Activated CD4-positive, alpha-beta T cell treated with anti-CD3 and anti-CD28 coated beads for 4 hours (primary cell): Measurements from ENCODE around the gene B4GALT5.
"Not testable (repeated sequence)": the region's sequence is repeated elsewhere in the genome, so short reads cannot be mapped to it uniquely, and the experiment has no call there.

Source experiments
- DNase-seq, 2 donors: peaks; one replicate each; pipeline ENCODE4 v3.0.0-alpha.2; 2020

B4GALT5 gene

DNA sequence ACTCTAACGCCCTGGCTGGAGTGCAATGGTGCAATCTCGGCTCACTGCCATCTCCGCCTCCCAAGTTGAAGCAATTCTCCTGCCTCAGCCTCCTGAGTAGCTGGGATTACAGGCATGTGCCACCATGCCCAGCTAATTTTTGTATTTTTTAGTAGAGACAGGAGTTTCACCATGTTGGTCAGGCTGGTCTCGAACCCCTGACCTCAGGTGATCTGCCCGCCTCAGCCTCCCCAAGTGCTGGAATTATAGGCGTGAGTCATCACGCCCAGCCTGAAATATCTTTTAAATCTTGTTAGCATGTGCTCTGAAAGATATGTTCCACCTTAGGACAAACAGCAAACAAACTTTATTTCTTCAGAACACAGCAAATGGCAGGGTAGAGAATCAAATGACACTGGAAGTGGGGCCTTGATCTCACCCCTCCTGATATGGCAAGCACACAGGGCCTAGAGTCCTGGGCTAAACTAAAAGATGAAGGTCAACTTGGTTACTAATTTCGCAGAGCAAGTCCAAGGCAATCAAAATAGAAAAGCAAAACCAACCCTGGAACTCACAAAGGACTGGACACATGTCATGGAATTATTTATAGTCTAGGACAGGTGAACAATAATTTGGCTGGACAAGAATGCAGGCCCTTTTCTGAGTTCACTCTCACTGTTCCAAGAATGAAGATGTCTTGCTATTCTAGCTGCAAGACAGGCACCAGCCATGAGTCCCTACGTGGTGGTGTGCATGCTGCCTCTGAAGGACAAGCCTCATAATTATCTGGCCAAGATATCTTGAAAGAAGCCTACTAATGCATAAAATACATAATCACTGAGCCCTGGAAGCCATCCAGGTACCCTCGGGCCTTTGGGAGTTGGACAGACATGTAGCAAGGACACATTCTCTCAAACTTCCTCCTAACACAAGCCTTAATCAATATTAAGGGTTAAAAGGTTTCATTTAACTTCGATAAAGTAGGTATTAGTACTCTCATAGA is 35.6 kb downstream of the B4GALT5 start:
- no peak for DNase-seq

GRCh38 chr20:49676581-49677291 is 36.9 kb downstream of the B4GALT5 start:
- peak; percentile 25 to 39 for DNase-seq

- DNase-seq = no peak
These were observed 38.1 kb downstream of the B4GALT5 start for GRCh38 chr20:49675368-49676151.

DNA sequence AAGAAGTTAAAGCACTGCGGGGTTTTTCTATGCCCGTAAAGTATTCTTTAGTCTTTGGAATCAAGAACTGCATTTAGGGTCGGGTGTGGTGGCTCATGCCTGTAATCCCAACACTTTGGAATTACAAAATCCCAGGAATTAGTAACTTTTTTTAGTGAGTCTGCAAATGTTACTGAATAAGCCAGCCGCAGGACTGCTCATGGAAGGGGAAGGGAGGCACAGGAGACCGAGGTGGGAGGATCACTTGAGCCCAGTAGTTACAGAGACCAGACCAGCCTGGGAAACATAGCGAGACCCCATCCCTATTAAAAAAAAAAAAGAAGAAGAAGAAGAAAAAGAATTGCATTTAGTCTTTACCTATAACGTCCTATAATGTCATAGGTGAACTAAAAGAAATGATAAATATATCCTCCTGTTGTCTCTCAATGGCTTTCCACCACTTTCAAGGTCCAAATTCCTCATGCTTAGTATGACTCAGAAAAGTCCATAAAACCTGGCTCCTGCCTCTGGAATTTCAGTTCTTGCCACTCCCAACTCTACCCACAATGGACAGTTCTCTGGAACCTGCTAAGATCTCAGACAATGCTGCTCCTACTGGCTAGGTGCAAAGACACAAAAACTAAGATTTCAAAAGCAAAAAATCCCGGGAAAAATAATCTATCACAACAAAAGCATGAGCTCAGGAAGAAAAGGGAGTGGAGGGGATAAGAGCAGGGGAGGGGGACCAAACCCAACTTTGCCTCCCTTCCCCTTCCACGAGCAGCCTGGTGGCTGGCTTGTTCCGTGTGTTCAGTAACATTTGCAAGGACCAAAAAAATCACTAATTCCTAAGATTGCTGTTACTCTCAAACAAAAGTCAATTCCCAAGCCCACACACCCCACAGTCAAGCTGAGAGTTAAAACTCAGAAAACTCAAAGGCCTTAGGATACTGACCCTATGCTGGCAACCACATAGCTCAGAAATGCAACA is 39.0 kb downstream of the B4GALT5 start:
- no peak for DNase-seq

GRCh38 chr20:49672096-49672664 is 41.5 kb downstream of the B4GALT5 start:
- DNase-seq = no peak

DNA sequence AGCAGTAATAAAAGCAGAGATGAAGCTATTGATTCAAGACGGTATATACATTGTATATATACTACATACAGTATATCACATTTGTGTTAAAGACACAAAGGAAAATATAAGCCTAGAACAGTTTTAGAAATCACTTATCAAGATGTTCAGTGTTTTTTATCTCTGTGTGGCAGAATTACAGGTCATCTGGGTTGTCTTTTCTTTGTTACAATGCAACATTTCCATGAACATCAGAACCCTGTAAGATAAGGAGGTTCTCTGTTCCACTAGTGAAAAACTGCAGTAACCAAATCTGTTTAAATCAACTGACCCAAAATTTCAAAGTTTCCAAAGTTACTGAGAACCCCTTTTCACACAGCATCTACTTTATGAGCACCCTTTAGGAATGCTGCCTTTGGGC is 42.2 kb downstream of the B4GALT5 start:
- no peak for DNase-seq

DNA sequence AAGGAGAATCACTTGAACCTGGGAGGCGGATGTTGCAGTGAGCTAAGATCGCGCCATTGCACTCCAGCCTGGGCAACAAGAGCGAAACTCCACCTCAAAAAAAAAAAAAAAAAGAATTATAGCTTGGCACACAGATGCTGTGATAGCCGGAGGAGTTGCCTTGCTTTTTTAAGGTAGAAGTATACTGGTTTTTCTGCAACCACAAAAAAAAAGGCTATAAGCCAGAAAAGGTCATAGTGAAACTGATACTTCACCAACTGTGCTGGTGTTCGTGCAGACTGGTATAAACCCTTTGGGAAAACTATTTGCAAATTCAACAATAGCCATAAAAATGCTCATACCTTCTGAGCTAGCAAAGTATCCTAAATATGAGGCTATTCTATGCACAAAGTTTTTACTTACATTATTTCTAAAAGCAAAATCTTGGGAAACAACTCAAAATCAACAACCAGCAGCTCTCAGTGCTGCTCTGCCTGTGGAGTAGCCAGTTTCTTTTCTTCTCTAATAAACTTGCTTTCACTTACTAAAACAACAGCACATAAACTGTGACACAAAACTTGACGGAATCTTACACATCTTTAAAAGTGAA is 44.0 kb downstream of the B4GALT5 start:
- DNase-seq = no peak

DNA sequence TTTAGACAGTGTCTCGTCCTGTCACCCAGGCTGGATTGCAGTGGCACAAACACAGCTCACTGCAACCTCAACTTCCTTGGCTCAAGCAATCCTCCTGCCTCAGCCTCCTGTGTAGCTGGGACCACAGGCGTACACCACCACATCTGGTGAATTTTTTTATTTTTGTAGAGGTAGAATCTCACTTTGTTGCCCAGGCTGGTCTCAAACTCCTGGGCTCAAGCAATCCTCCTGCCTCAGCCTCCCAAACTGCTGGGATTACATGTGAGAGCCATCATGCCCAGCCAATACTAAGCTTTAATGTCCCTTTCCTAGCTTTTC is 44.8 kb downstream of the B4GALT5 start:
- DNase-seq = not testable (repeated sequence)

GRCh38 chr20:49668181-49668877 is 45.3 kb downstream of the B4GALT5 start:
- peak; percentile 56 to 68 for DNase-seq

- no peak for DNase-seq
These were observed 46.8 kb downstream of the B4GALT5 start for GRCh38 chr20:49666911-49667310.

GRCh38 chr20:49665796-49666195 is 47.9 kb downstream of the B4GALT5 start:
- no peak for DNase-seq

GRCh38 chr20:49664612-49665313 is 48.9 kb downstream of the B4GALT5 start:
- DNase-seq = no peak

- no peak for DNase-seq
These were observed 50.6 kb downstream of the B4GALT5 start for GRCh38 chr20:49663112-49663511.

DNA sequence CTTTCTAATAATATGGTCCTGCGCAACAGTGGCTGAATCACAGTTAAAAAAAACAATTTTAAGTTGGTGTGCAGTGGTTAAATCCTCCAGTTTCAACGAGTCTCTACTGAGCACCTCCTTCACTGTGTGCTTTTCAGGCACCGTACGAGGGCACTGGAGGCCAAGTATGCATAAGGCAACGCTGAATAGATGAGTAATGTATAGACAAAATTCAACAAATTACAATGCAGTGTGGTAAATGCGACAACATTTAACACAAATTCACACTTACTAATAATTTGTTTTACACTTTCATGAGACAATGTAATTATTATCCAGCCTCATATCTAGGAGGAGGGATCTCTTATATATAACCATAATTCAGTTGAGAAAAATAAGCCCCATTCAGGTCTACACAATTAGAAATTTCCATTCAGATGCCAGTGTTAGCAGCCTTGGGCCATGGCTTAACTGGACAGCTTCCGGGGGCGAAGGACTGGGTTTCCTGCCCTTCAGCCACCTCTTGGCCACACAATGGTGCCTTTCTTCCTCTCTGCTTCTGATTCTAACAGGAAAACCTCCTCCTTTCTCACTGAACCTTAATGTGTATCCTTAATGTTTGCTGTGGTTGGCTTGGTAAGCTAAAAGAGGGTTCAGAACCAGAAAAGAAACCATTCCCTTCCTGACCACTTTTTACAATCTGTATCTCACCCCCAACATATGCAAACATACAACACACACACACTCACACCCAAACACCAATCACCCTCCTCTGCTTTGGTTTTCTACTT is 51.9 kb downstream of the B4GALT5 start:
- no peak for DNase-seq

DNA sequence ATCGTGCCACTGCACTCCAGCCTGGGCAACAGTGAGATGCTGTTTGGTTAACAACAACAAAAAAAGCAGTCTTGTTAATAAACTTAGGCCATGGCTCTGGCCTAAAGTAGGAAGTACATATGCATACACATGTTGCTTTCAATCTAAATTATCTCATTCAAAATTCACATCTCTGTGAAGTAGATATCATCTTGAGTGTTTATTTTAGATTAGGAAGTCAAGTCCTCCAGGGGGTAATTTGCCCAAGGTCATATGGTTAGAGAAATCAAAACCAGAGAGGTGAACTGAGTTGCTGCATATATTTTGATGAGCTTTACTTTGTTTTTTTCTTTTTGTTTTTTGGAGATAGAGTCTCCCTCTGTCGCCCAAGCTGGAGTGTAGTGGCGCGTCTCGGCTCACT is 52.8 kb downstream of the B4GALT5 start:
- no peak for DNase-seq

- no peak for DNase-seq
These were observed 54.6 kb downstream of the B4GALT5 start for GRCh38 chr20:49659056-49659455.

GRCh38 chr20:49658508-49658907 is 55.2 kb downstream of the B4GALT5 start:
- no peak for DNase-seq

GRCh38 chr20:49657118-49657901 is 56.4 kb downstream of the B4GALT5 start:
- no peak for DNase-seq
